Activated CD8-positive, alpha-beta memory T cell treated with anti-CD3 and anti-CD28 coated beads, Interleukin-2, amount 50 U/mL, for 24 hours (primary cell): ENCODE measurements around the gene MRPL9.

Source experiments
- DNase-seq: peaks from one replicate; pipeline ENCODE4 v3.0.0-alpha.2; 2020; ENCODE audit errors: extremely low read depth

The MRPL9 gene

GRCh38 chr1:151762941-151763921 is at the start of gene MRPL9:
MRPL9 (minus strand) TSS chr1:151763496; CDS start chr1:151763479, 17 bp downstream.
- peak; percentile 66 for DNase-seq

GRCh38 chr1:151811181-151811580 is 47.9 kb upstream of the MRPL9 start:
- no peak for DNase-seq

GRCh38 chr1:151809985-151810556 is 46.8 kb upstream of the MRPL9 start:
- DNase-seq = no peak

GRCh38 chr1:151809290-151809984 is 46.1 kb upstream of the MRPL9 start:
- no peak for DNase-seq

GRCh38 chr1:151807766-151808165 is 44.5 kb upstream of the MRPL9 start:
- DNase-seq = no peak

- no peak for DNase-seq
These were observed 43.8 kb upstream of the MRPL9 start for GRCh38 chr1:151807131-151807530.

GRCh38 chr1:151806170-151806569 is 42.9 kb upstream of the MRPL9 start:
- no peak for DNase-seq

GRCh38 chr1:151805066-151805820 is 41.9 kb upstream of the MRPL9 start, which contains the start of gene LINGO4:
LINGO4 (minus strand) TSS chr1:151805419; CDS start chr1:151802704, 2,715 bp downstream.
- no peak for DNase-seq

- DNase-seq = no peak
These were observed 40.6 kb upstream of the MRPL9 start for GRCh38 chr1:151803915-151804314.

- no peak for DNase-seq
These were observed 39.9 kb upstream of the MRPL9 start for GRCh38 chr1:151803164-151803563.

GRCh38 chr1:151802372-151802771 is 39.1 kb upstream of the MRPL9 start:
- no peak for DNase-seq

GRCh38 chr1:151801846-151802245 is 38.5 kb upstream of the MRPL9 start:
- no peak for DNase-seq

GRCh38 chr1:151801310-151801820 is 38.1 kb upstream of the MRPL9 start:
- DNase-seq = no peak

GRCh38 chr1:151800830-151801229 is 37.5 kb upstream of the MRPL9 start:
- DNase-seq = no peak

GRCh38 chr1:151799179-151800022 is 36.1 kb upstream of the MRPL9 start:
- DNase-seq = no peak

GRCh38 chr1:151798571-151798970 is 35.3 kb upstream of the MRPL9 start:
- DNase-seq = no peak

- DNase-seq = no peak
These were observed 27.8 kb upstream of the MRPL9 start for GRCh38 chr1:151790940-151791651.

- peak; percentile 96 for DNase-seq
These were observed 27.0 kb upstream of the MRPL9 start, which contains the start of gene TDRKH for GRCh38 chr1:151790071-151790939. TDRKH (minus strand) TSS chr1:151790500; CDS start chr1:151783022, 7,478 bp downstream.

GRCh38 chr1:151787689-151788088 is 24.4 kb upstream of the MRPL9 start:
- DNase-seq = no peak
